ENCODE results near the gene MYBPC3. TPM values are rescaled to one million over a fixed set of nuclear protein-coding genes. Genes with fewer than 3 reads are reported as not detected.

The MYBPC3 gene
- total and polyA plus RNA-seq, 4 donors: 0.06 to 0.16 (median 0.15) TPM; not detected in 1

DNA sequence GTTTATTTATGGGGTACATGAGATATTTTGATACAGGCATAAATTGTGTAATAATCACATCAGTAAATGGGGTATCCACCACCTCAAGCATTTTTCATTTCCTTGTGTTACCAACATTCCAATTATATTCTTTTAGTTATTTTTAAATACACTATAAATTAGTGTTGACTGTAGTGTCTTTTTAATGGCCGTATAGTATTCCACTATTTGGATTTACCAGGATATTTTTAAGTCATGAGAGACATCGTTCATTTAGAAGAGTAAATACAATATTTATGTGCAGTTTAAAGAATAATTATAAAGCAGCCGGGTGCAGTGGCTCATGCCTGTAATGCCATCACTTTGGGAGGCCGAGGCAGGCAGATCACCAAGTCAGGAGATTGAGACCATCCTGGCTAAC, 32.0 kb upstream of the MYBPC3 start:
- Histone ChIP-seq H3K27me3 (ENCODE audit: control insufficient read depth, insufficient read depth, low read length) (no peaks in the 10 kb centered on the region), H3K36me3 (ENCODE audit: control insufficient read depth, insufficient read depth, low read length) (no peaks in the 10 kb centered on the region), H3K27ac (ENCODE audit: low read depth, low read length) (no peak overlapping the region), H3K4me3 (ENCODE audit: low read depth, low read length) (no peak overlapping the region), H3K9me3 (ENCODE audit: control insufficient read depth, insufficient read depth, low read length) (no peaks in the 10 kb centered on the region), H3K4me1 (ENCODE audit: control insufficient read depth, insufficient read depth, low read length) (no peaks in the 10 kb centered on the region)
- no peak for DNase-seq (ENCODE audit: low read depth in 4 of 6, low spot score in 6 of 6)
- WGBS (ENCODE audit: insufficient coverage): no CpG with 5 or more reads among the region's 4 CpGs

DNA sequence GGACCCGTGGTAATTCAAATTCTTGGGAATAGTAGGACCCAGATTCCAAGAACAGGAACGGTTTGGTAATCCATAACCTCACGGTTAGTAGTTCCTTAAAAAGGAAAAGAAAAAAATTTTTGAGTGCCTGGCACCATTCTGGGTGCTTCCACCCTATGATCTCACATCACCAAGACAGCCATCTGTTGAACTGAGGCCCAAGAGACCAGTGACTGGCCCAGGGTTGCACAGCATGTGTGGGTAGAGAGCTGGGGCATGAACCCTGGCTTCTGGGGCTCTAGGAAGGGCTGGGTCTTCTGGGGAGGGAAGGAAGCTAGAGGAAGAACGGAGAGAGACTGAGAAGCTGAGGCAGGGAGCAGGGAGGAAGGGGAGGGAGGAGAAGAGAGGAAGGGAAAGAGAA, 30.6 kb upstream of the MYBPC3 start:
- H3K36me3 ChIP-seq (ENCODE audit: control insufficient read depth, insufficient read depth, low read length): no peaks in the 10 kb centered on the region
- WGBS (ENCODE audit: insufficient coverage): 48% methylated on average over 1 of the region's 4 CpGs
- no peaks in the 10 kb centered on the region for H3K4me1 ChIP-seq (ENCODE audit: control insufficient read depth, insufficient read depth, low read length)
- DNase-seq (ENCODE audit: low read depth in 4 of 6, low spot score in 6 of 6): no peak
- no peak overlapping the region for H3K4me3 ChIP-seq (ENCODE audit: low read depth, low read length)
- no peak overlapping the region for H3K27ac ChIP-seq (ENCODE audit: low read depth, low read length)
- H3K9me3 ChIP-seq (ENCODE audit: control insufficient read depth, insufficient read depth, low read length): no peaks in the 10 kb centered on the region
- no peaks in the 10 kb centered on the region for H3K27me3 ChIP-seq (ENCODE audit: control insufficient read depth, insufficient read depth, low read length)

DNA sequence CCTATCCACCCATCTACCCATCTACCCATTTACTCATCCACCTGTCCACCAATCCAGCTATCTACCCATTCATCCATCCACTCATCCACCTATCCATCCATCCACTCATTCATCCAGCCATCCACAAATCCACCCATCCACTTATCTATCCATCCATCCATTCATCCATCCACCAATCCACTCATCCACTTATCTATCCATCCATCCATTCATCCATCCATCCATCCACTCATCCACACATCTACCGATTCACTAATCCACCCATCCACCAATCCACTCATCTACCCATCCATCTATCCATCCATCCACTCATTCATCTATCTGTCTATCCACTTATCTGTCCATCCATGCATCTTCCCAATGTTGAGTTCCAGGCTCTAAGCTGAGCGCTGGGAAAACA, 27.6 kb upstream of the MYBPC3 start:
- Histone ChIP-seq H3K4me3 (ENCODE audit: low read depth, low read length) (no peak overlapping the region), H3K4me1 (ENCODE audit: control insufficient read depth, insufficient read depth, low read length) (no peaks in the 10 kb centered on the region), H3K36me3 (ENCODE audit: control insufficient read depth, insufficient read depth, low read length) (no peaks in the 10 kb centered on the region), H3K9me3 (ENCODE audit: control insufficient read depth, insufficient read depth, low read length) (no peaks in the 10 kb centered on the region), H3K27me3 (ENCODE audit: control insufficient read depth, insufficient read depth, low read length) (no peaks in the 10 kb centered on the region), H3K27ac (ENCODE audit: low read depth, low read length) (no peak overlapping the region)
- no peak for DNase-seq (ENCODE audit: low read depth in 4 of 6, low spot score in 6 of 6)
- whole genome bisulfite sequencing (ENCODE audit: insufficient coverage): 92% methylated on average over 1 of the region's 2 CpGs

GRCh38 chr11:47379317-47379716, 26.8 kb upstream of the MYBPC3 start:
- Histone ChIP-seq H3K27me3 (ENCODE audit: control insufficient read depth, insufficient read depth, low read length) (no peaks in the 10 kb centered on the region), H3K27ac (ENCODE audit: low read depth, low read length) (no peak overlapping the region), H3K9me3 (ENCODE audit: control insufficient read depth, insufficient read depth, low read length) (no peaks in the 10 kb centered on the region), H3K4me3 (ENCODE audit: low read depth, low read length) (no peak overlapping the region), H3K36me3 (ENCODE audit: control insufficient read depth, insufficient read depth, low read length) (no peaks in the 10 kb centered on the region), H3K4me1 (ENCODE audit: control insufficient read depth, insufficient read depth, low read length) (peaks cover 3% of the 10 kb centered on the region)
- WGBS (ENCODE audit: insufficient coverage): 97% methylated on average over 2 of the region's 2 CpGs
- DNase-seq (ENCODE audit: low read depth in 4 of 6, low spot score in 6 of 6): no peak

- H3K27ac ChIP-seq (ENCODE audit: low read depth, low read length): no peak overlapping the region
- H3K4me1 ChIP-seq (ENCODE audit: control insufficient read depth, insufficient read depth, low read length): peaks cover 8% of the 10 kb centered on the region
- no peaks in the 10 kb centered on the region for H3K27me3 ChIP-seq (ENCODE audit: control insufficient read depth, insufficient read depth, low read length)
- no peak for DNase-seq (ENCODE audit: low read depth in 4 of 6, low spot score in 6 of 6)
- no peak overlapping the region for H3K4me3 ChIP-seq (ENCODE audit: low read depth, low read length)
- no peaks in the 10 kb centered on the region for H3K36me3 ChIP-seq (ENCODE audit: control insufficient read depth, insufficient read depth, low read length)
- H3K9me3 ChIP-seq (ENCODE audit: control insufficient read depth, insufficient read depth, low read length): no peaks in the 10 kb centered on the region
These were observed 26.3 kb upstream of the MYBPC3 start for GRCh38 chr11:47378836-47379170.

DNA sequence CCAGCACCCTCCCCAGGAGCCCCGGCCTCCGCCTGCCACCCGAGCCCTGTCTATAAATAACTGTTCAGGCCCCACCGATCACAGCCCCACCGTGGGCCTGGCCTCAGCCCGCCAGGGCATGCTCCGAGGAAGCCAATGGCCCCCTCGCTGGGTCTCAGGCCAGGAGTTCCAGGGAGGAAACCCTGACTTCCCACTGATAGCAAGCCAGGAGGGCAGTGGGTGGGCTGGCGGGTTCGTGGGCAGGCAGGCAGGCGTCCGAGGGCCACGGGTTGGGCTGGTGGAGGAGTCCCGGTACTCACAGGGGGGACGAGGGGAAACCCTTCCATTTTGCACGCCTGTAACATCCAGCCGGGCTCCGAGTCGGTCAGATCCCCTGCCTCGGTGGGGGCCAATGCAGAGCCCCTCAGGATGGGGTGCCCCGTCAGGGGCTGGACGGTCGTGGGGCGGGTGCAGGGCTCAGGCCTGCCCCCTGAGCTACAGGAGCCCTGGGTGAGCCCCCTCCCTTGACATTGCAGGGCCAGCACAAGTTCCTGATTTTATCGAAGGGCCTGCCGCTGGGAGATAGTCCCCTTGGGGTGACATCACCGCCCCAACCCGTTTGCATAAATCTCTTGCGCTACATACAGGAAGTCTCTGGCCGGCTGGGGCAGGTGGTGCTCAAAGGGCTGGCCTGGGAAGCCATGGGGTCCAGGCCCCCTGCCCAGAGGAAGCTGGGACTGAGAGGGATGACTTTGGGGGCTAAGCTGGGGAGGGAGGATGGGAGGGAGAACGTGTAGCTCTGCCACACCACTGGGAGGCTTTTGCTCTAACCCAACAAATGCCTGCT, 25.7 kb upstream of the MYBPC3 start, which contains the start of gene SPI1:
Gene SPI1, minus strand, starts transcription at position 538 of the 826 bp plus-strand sequence. Its CDS starts 194 bp downstream, at position 344.
- Histone ChIP-seq H3K36me3 (ENCODE audit: control insufficient read depth, insufficient read depth, low read length) (no peaks in the 10 kb centered on the region), H3K27ac (ENCODE audit: low read depth, low read length) (peak within 1 kb of the TSS; percentile 15), H3K27me3 (ENCODE audit: control insufficient read depth, insufficient read depth, low read length) (no peaks in the 10 kb centered on the region), H3K4me3 (ENCODE audit: low read depth, low read length) (peak within 1 kb of the TSS; percentile 12), H3K4me1 (ENCODE audit: control insufficient read depth, insufficient read depth, low read length) (peaks cover 9% of the 10 kb centered on the region), H3K9me3 (ENCODE audit: control insufficient read depth, insufficient read depth, low read length) (no peaks in the 10 kb centered on the region)
- 69% methylated on average over 31 of the region's 31 CpGs for WGBS (ENCODE audit: insufficient coverage)
- DNase-seq (ENCODE audit: low read depth in 4 of 6, low spot score in 6 of 6): no peak

- DNase-seq (ENCODE audit: low read depth in 4 of 6, low spot score in 6 of 6): no peak
- Histone ChIP-seq H3K4me1 (ENCODE audit: control insufficient read depth, insufficient read depth, low read length) (peaks cover 9% of the 10 kb centered on the region), H3K9me3 (ENCODE audit: control insufficient read depth, insufficient read depth, low read length) (no peaks in the 10 kb centered on the region), H3K27ac (ENCODE audit: low read depth, low read length) (no peak overlapping the region), H3K4me3 (ENCODE audit: low read depth, low read length) (peak overlapping the region; percentile 12), H3K36me3 (ENCODE audit: control insufficient read depth, insufficient read depth, low read length) (no peaks in the 10 kb centered on the region), H3K27me3 (ENCODE audit: control insufficient read depth, insufficient read depth, low read length) (no peaks in the 10 kb centered on the region)
- WGBS (ENCODE audit: insufficient coverage): 77% methylated on average over 5 of the region's 5 CpGs
These were observed 25.1 kb upstream of the MYBPC3 start for GRCh38 chr11:47377571-47378009.

DNA sequence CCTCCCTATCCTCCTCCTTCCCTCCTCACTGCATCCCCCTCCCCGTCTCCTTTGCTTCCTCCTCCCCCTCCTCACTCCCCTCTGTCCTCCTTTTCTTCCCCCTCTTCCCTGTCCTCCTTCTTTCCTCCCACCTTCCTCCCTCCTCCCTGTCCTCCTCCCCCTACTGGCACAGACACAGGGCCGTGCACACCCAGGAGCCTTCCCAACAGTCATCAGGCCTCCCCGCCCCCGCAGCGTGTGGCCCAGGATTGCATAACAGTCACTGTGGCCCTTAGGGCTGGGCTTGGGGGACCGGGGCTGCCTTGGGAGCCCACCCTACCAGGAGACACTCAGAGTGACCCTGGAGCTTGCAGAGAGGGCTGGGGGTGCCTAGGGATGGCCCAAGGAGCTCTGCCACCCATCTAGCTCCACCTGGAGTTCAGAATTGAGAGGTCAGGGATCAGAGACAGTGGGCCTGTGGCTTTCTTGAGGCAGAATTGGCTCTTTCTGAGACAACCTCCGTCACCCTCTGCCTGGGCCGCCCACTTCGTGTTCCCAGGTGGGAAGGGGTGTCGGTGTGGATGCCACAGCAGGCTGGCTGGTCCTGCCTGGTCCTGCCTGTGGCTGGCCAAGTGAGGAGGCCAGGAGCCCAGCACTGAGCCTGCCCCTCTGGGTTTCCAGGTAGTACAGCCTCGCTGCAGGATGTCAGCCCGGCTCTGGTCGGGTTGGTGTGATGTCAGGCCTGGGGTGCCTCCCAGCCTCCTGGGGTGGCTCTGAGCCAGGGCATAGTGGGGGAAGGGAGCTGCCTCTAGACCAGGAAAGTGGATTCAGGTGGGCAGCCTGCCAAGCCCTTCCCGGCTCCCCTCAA, 24.2 kb upstream of the MYBPC3 start:
- Histone ChIP-seq H3K9me3 (ENCODE audit: control insufficient read depth, insufficient read depth, low read length) (no peaks in the 10 kb centered on the region), H3K27me3 (ENCODE audit: control insufficient read depth, insufficient read depth, low read length) (no peaks in the 10 kb centered on the region), H3K4me3 (ENCODE audit: low read depth, low read length) (no peak overlapping the region), H3K36me3 (ENCODE audit: control insufficient read depth, insufficient read depth, low read length) (no peaks in the 10 kb centered on the region), H3K27ac (ENCODE audit: low read depth, low read length) (no peak overlapping the region), H3K4me1 (ENCODE audit: control insufficient read depth, insufficient read depth, low read length) (peaks cover 9% of the 10 kb centered on the region)
- no peak for DNase-seq (ENCODE audit: low read depth in 4 of 6, low spot score in 6 of 6)
- 61% methylated on average over 12 of the region's 14 CpGs for WGBS (ENCODE audit: insufficient coverage)

- Histone ChIP-seq H3K36me3 (ENCODE audit: control insufficient read depth, insufficient read depth, low read length) (no peaks in the 10 kb centered on the region), H3K9me3 (ENCODE audit: control insufficient read depth, insufficient read depth, low read length) (no peaks in the 10 kb centered on the region), H3K27me3 (ENCODE audit: control insufficient read depth, insufficient read depth, low read length) (no peaks in the 10 kb centered on the region), H3K4me1 (ENCODE audit: control insufficient read depth, insufficient read depth, low read length) (peaks cover 9% of the 10 kb centered on the region), H3K4me3 (ENCODE audit: low read depth, low read length) (no peak overlapping the region), H3K27ac (ENCODE audit: low read depth, low read length) (no peak overlapping the region)
- 80% methylated on average over 8 of the region's 8 CpGs for WGBS (ENCODE audit: insufficient coverage)
- no peak for DNase-seq (ENCODE audit: low read depth in 4 of 6, low spot score in 6 of 6)
These were observed 23.6 kb upstream of the MYBPC3 start for GRCh38 chr11:47376107-47376524.
